Gastroesophageal sphincter (tissue), 4 donors: ENCODE data around the gene IFTAP. TPM values are rescaled to one million over a fixed set of nuclear protein-coding genes. Genes with fewer than 3 reads are reported as not detected.

Experiments used
- ATAC-seq: fragments of 150-250 bp; one replicate; pipeline ENCODE4 v1.9.1; 2016; ENCODE audit warnings: mild to moderate bottlenecking, moderate library complexity
- H3K27ac ChIP-seq, 4 donors: fragments of 200-600 bp; sonication (generic) in 3 of 4; 1 replicate in 3 of 4; 2 replicates in 1 of 4; pipeline ENCODE4 v1.5.1; 2016 to 2019
- H3K27me3 ChIP-seq: fragments of 200-600 bp; sonication (generic); one replicate; pipeline ENCODE4 v1.5.1; 2019
- H3K36me3 ChIP-seq, 2 donors: fragments of 200-600 bp; sonication (generic); one replicate each; pipeline ENCODE4 v1.5.1; 2019; ENCODE audit warnings: control low read depth in 1 of 2
- H3K4me1 ChIP-seq, 3 donors: fragments of 200-600 bp; sonication (generic); 1 replicate in 2 of 3; 2 replicates in 1 of 3; pipeline ENCODE4 v1.5.1; 2016 to 2019; ENCODE audit warnings: control low read depth in 2 of 3
- H3K4me3 ChIP-seq, 2 donors: fragments of 200-600 bp; sonication (generic); one replicate each; pipeline ENCODE4 v1.5.1; 2019; ENCODE audit warnings: mild to moderate bottlenecking in 1 of 2, moderate library complexity in 1 of 2
- H3K9me3 ChIP-seq, 3 donors: fragments of 200-600 bp; sonication (generic); one replicate each; pipeline ENCODE4 v1.5.1; 2017 to 2019; ENCODE audit warnings: control low read depth in 2 of 3
- CTCF ChIP-seq, 4 experiments: fragments of 200-600 bp in 2 of 4; fragments of 450-650 bp in 2 of 4; sonication (generic) in 1 of 4; IDR thresholded peaks; one replicate each; pipeline ENCODE4 v1.5.1; 2017 to 2019; ENCODE audit warnings: antibody characterized with exemption in 4 of 4, mild to moderate bottlenecking in 2 of 4, moderate library complexity in 2 of 4
- EP300 ChIP-seq: sonication (generic); formaldehyde crosslinking; IDR thresholded peaks from one replicate; pipeline ENCODE4 v1.6.1; 2017; ENCODE audit warnings: antibody characterized with exemption, mild to moderate bottlenecking
- POLR2A ChIP-seq, 2 donors: fragments of 450-650 bp; IDR thresholded peaks; one replicate each; pipeline ENCODE4 v1.6.1; 2017; ENCODE audit warnings: antibody characterized with exemption in 2 of 2, mild to moderate bottlenecking in 2 of 2, moderate library complexity in 1 of 2
- POLR2AphosphoS5 ChIP-seq: sonication (generic); formaldehyde crosslinking; IDR thresholded peaks from one replicate; pipeline ENCODE4 v1.6.1; 2017; ENCODE audit warnings: antibody characterized with exemption
- WGBS, 2 donors: methylation state at CpG; one replicate each; pipeline ENCODE4 v1.1.5; 2018; ENCODE audit warnings: low coverage in 1 of 2; 5-methylcytosine and 5-hydroxymethylcytosine counted together
- total RNA-seq, 4 donors: library from RNA; depleted of rRNA; stranded (reverse); fragments of >200 nt; gene quantifications; one replicate each; pipeline ENCODE4 v1.1.0, GENCODE V29; 2016

Gene IFTAP
- total RNA-seq, 4 donors from 2014 or later = 24.8 to 44.5 (median 33.2) TPM

GRCh38 chr11:36684840-36685801 is 90.8 kb downstream of the IFTAP start:
- no peak overlapping the region for H3K27ac ChIP-seq
- TF ChIP-seq EP300 = no peak
- no peak for TF ChIP-seq POLR2A (IDR thresholded peaks at IDR 0.05)
- TF ChIP-seq CTCF (IDR thresholded peaks at IDR 0.05) = no peak
- no peak for ATAC-seq
- no peaks in the 10 kb centered on the region for H3K4me1 ChIP-seq
- no peak overlapping the region for H3K4me3 ChIP-seq
- H3K9me3 ChIP-seq = no peaks in the 10 kb centered on the region
- no peaks in the 10 kb centered on the region for H3K36me3 ChIP-seq
- H3K27me3 ChIP-seq = peaks cover 3% of the 10 kb centered on the region
- WGBS, 2 donors = 41 to 48% methylated on average over 8 of the region's 12 CpGs

- no peaks in the 10 kb centered on the region for H3K36me3 ChIP-seq
- H3K4me1 ChIP-seq = no peaks in the 10 kb centered on the region
- TF ChIP-seq CTCF (IDR thresholded peaks at IDR 0.05) = no peak
- no peak for TF ChIP-seq POLR2A (IDR thresholded peaks at IDR 0.05)
- no peak for TF ChIP-seq POLR2AphosphoS5
- TF ChIP-seq EP300 = no peak
- no peak for ATAC-seq
- no peaks in the 10 kb centered on the region for H3K9me3 ChIP-seq
- 22 to 45% methylated on average over 2 of the region's 2 CpGs for WGBS, 2 donors
- no peak overlapping the region for H3K27ac ChIP-seq
- H3K27me3 ChIP-seq = peaks cover 3% of the 10 kb centered on the region
- no peak overlapping the region for H3K4me3 ChIP-seq
Observed at GRCh38 chr11:36688132-36688531, 93.8 kb downstream of the IFTAP start.

- H3K4me1 ChIP-seq = no peaks in the 10 kb centered on the region
- H3K27ac ChIP-seq = no peak overlapping the region
- peaks cover 3% of the 10 kb centered on the region for H3K27me3 ChIP-seq
- no peak for ATAC-seq
- H3K4me3 ChIP-seq = no peak overlapping the region
- H3K36me3 ChIP-seq = no peaks in the 10 kb centered on the region
- 82 to 100% methylated on average over 3 to 7 of the region's 7 CpGs for WGBS, 2 donors
- TF ChIP-seq EP300 (no peak), POLR2A (IDR thresholded peaks at IDR 0.05) (no peak), POLR2AphosphoS5 (no peak), CTCF (IDR thresholded peaks at IDR 0.05) (no peak)
- no peaks in the 10 kb centered on the region for H3K9me3 ChIP-seq
Observed at GRCh38 chr11:36688571-36689291, 94.4 kb downstream of the IFTAP start.

GRCh38 chr11:36689442-36689841 is 95.1 kb downstream of the IFTAP start:
- no peaks in the 10 kb centered on the region for H3K36me3 ChIP-seq
- TF ChIP-seq POLR2AphosphoS5 (no peak), EP300 (no peak), POLR2A (IDR thresholded peaks at IDR 0.05) (no peak), CTCF (IDR thresholded peaks at IDR 0.05) (no peak)
- 89 to 96% methylated on average over 4 of the region's 4 CpGs for WGBS, 2 donors
- H3K27me3 ChIP-seq = peaks cover 3% of the 10 kb centered on the region
- H3K4me1 ChIP-seq = no peaks in the 10 kb centered on the region
- no peaks in the 10 kb centered on the region for H3K9me3 ChIP-seq
- ATAC-seq = no peak
- no peak overlapping the region for H3K27ac ChIP-seq
- H3K4me3 ChIP-seq = no peak overlapping the region
